ENCODE data around the gene COX17. TPM values are rescaled to one million over a fixed set of nuclear protein-coding genes. Genes with fewer than 3 reads are reported as not detected.

Gene COX17
- total RNA-seq, 2 experiments from 2014 or later: 83.6 to 86.7 TPM

DNA sequence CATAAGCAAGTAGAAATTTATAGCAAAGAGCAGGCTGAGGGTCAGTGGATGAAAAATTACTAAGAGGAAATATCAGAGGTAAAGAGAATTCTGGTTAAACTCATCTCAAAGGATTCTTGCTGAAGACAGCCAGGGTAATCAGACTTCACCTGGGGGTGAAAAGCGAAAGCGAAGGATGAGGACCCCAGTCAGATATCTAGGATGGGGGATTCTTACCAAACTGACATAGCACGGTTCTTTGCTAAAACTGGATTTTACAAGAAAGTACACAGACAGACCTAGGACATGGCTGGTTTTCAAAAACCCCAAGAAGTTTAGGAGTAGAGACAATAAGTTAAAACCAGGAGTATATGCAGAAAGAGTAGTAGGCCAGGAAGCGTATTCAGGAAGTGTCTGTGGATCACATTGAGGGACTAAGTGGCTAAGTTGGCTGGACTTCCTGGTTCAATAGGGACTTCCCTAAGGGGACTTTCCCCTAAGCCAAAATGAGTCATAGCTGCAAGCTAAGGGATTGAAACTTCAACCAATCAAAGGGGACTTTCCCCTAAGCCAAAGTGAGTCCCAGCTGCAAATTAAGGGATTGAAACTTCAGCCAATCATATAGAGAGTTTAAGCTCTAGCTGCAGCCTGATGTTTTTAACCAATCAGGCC, 23.2 kb upstream of the COX17 start:
- intact Hi-C loops (cut with micrococcal nuclease): no loop called here
- ChIA-PET POLR2A (interaction anchor here (1.3 kb wide), 1 partner anchor 24 kb away, joined by 5 read pairs; the partner anchor contains the start of gene COX17), CTCF (interaction anchor here (0.8 to 3.9 kb wide), 2 partner anchors 10 to 19 kb away, joined by 3 to 22 read pairs; no protein-coding TSS in a partner anchor)
- H3K27ac Mint-ChIP-seq: peak overlapping the region; percentile 95
- ATAC-seq: peak; percentile 62
- peaks cover 5% of the 10 kb centered on the region for H3K9me3 Mint-ChIP-seq
- H3K4me3 Mint-ChIP-seq: no peak overlapping the region
- H3K27me3 Mint-ChIP-seq: peaks cover 4% of the 10 kb centered on the region
- peaks cover 5% of the 10 kb centered on the region for H3K36me3 Mint-ChIP-seq (ENCODE audit: low read depth)
- H3K4me1 Mint-ChIP-seq (ENCODE audit: low read depth): peaks cover 38% of the 10 kb centered on the region
- TF ChIP-seq, protein P1, sequence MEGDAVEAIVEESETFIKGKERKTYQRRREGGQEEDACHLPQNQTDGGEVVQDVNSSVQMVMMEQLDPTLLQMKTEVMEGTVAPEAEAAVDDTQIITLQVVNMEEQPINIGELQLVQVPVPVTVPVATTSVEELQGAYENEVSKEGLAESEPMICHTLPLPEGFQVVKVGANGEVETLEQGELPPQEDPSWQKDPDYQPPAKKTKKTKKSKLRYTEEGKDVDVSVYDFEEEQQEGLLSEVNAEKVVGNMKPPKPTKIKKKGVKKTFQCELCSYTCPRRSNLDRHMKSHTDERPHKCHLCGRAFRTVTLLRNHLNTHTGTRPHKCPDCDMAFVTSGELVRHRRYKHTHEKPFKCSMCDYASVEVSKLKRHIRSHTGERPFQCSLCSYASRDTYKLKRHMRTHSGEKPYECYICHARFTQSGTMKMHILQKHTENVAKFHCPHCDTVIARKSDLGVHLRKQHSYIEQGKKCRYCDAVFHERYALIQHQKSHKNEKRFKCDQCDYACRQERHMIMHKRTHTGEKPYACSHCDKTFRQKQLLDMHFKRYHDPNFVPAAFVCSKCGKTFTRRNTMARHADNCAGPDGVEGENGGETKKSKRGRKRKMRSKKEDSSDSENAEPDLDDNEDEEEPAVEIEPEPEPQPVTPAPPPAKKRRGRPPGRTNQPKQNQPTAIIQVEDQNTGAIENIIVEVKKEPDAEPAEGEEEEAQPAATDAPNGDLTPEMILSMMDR (IDR thresholded peaks at IDR 0.05): no peak
- peak; percentile 54 for DNase-seq

DNA sequence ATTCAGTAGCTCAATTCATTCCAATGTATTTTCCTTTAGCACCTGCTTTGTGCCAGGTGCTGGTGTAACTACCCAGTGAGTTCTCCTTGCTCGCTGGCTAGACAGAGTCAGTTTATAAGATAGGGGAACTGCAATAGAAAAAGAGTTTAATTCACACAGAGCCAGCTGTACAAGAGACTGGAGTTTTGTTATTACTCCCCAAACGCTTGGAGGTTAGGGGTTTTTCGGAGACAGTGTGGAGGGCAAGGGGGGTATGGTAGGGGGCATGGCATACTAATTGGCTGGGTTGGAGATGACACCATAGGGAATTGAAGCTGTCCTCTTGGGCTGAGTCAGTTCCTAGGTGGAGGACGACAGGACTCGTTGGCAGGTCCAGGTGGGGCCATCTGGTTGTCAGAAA, 20.2 kb upstream of the COX17 start:
- DNase-seq (no peak), ATAC-seq (no peak)
- H3K4me1 Mint-ChIP-seq (ENCODE audit: low read depth): peaks cover 30% of the 10 kb centered on the region
- intact Hi-C loops (cut with micrococcal nuclease): no loop called here
- TF ChIP-seq, protein P1 (IDR thresholded peaks at IDR 0.05): no peak
- ChIA-PET POLR2A (interaction anchor here (0.6 to 0.9 kb wide), 2 partner anchors 65 to 135 kb away, joined by 3 read pairs; no protein-coding TSS in a partner anchor), CTCF (interaction anchor here (1.2 kb wide), 1 partner anchor 22 kb away, joined by 3 read pairs; no protein-coding TSS in a partner anchor)
- H3K27me3 Mint-ChIP-seq: no peaks in the 10 kb centered on the region
- peaks cover 5% of the 10 kb centered on the region for H3K36me3 Mint-ChIP-seq (ENCODE audit: low read depth)
- H3K27ac Mint-ChIP-seq: no peak overlapping the region
- peaks cover 5% of the 10 kb centered on the region for H3K9me3 Mint-ChIP-seq
- H3K4me3 Mint-ChIP-seq: no peak overlapping the region

DNA sequence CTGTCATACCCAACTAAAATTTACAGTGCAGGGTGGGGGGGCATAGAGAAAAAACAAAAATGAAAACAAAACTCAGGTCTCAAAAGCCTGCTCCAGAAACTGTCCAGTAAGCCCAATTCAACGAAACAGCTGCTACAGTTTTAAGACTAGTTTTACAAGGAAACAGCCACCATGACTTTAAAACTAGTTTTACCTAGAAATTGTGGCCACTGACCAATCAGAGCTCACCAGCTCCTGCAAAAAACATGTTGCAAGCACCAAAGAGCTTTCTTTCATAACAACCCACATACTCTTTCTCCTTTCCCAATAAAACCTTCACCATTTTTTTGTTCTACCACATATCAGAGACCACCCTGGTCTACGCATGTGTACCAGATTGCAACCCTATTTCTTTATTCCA, 18.3 kb upstream of the COX17 start:
- no peak for ATAC-seq
- CTCF ChIA-PET: interaction anchor here (0.7 to 3.5 kb wide), 4 partner anchors 9 to 246 kb away, joined by 3 to 19 read pairs (median 4); no protein-coding TSS in a partner anchor

DNA sequence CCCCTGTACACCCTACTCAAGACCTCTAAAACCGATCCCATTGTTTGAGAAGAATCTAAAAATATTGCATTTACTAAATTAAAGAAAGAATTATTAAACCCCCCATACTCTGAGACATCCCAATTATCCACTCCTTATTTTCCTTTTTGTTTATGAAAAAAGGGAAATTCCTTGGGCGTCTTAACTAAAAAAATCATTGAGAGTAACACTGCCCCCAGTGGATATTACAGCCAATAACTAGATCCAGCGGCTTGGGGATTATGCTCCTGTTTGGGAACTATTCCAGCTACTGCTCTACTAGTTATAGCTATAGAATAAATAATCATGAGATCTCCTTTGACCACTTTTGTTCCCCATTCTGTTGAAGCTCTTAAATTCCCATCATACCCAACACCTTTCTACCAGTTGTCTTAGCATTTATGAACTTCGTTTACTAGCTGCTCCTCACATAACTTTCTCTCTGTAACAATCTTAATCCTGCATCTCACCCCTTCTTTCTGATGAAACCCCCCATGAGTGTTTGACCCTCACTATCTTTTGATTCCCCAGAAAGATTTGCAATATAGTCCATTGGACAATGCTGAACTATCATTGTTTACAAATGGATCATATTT, 12.9 kb upstream of the COX17 start:
- ChIA-PET CTCF (interaction anchor here (0.7 to 3.8 kb wide), 13 partner anchors 9 to 293 kb away, joined by 3 to 31 read pairs (median 4); partner anchors contain the start of gene CFAP91), POLR2A (no interaction called here)
- no peak overlapping the region for H3K27ac Mint-ChIP-seq
- H3K4me3 Mint-ChIP-seq: no peak overlapping the region
- no peaks in the 10 kb centered on the region for H3K4me1 Mint-ChIP-seq (ENCODE audit: low read depth)
- ATAC-seq (no peak), DNase-seq (no peak)
- no peaks in the 10 kb centered on the region for H3K9me3 Mint-ChIP-seq
- peaks cover 4% of the 10 kb centered on the region for H3K27me3 Mint-ChIP-seq
- TF ChIP-seq, protein P1 (IDR thresholded peaks at IDR 0.05): peak; percentile 67
- H3K36me3 Mint-ChIP-seq (ENCODE audit: low read depth): no peaks in the 10 kb centered on the region
- intact Hi-C loops (cut with micrococcal nuclease): no loop called here

More for the DNA sequence above, 18.3 kb upstream of the COX17 start:
- no peak overlapping the region for H3K27ac Mint-ChIP-seq
- POLR2A ChIA-PET: no interaction called here
- DNase-seq: no peak
- TF ChIP-seq, protein P1 (IDR thresholded peaks at IDR 0.05): no peak
- no peaks in the 10 kb centered on the region for H3K36me3 Mint-ChIP-seq (ENCODE audit: low read depth)
- intact Hi-C loops (cut with micrococcal nuclease): no loop called here
- peaks cover 13% of the 10 kb centered on the region for H3K4me1 Mint-ChIP-seq (ENCODE audit: low read depth)
- H3K27me3 Mint-ChIP-seq: peaks cover 2% of the 10 kb centered on the region
- H3K4me3 Mint-ChIP-seq: no peak overlapping the region
- H3K9me3 Mint-ChIP-seq: no peaks in the 10 kb centered on the region

DNA sequence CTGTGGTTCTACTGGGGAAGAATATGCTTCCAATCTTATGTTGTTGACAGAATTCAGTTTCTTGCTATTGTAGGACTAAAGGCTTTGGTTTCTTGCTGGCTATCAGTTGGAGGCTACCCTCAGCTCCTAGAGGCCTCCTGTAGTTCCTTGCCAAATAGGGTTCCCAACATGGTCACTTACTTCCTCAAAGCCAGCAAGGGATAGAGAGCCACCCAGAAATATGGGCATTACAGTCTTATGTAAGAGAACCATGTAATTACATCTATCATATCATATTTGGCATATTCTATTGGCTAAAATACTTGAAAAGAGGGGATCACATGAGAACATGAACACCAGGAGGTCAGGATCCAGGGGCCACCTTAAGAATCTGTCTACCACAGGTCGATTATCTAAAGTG, 6.2 kb upstream of the COX17 start:
- POLR2A ChIA-PET: no interaction called here
- no peaks in the 10 kb centered on the region for H3K36me3 Mint-ChIP-seq (ENCODE audit: low read depth)
- peaks cover 3% of the 10 kb centered on the region for H3K27me3 Mint-ChIP-seq
- DNase-seq (no peak), ATAC-seq (no peak)
- no peaks in the 10 kb centered on the region for H3K4me1 Mint-ChIP-seq (ENCODE audit: low read depth)
- intact Hi-C loops (cut with micrococcal nuclease): no loop called here
- H3K9me3 Mint-ChIP-seq: no peaks in the 10 kb centered on the region
- no peak overlapping the region for H3K27ac Mint-ChIP-seq
- CTCF ChIA-PET: interaction anchor here (0.9 kb wide), 1 partner anchor 13 kb away, joined by 3 read pairs; no protein-coding TSS in a partner anchor
- TF ChIP-seq, protein P1 (IDR thresholded peaks at IDR 0.05): no peak
- no peak overlapping the region for H3K4me3 Mint-ChIP-seq

Data from activated CD8-positive, alpha-beta T cell treated with anti-CD3 and anti-CD28 coated beads for 36 hours (primary cell).